LoVo (cell line): ENCODE data around the gene ZP2.
"Not testable (repeated sequence)": the region's sequence is repeated elsewhere in the genome, so short reads cannot be mapped to it uniquely, and the experiment has no call there.

ENCODE experiments used
- DNase-seq: peaks from one replicate; pipeline ENCODE4 v3.0.0-alpha.2; 2016; ENCODE audit warnings: low spot score

The ZP2 gene

DNA sequence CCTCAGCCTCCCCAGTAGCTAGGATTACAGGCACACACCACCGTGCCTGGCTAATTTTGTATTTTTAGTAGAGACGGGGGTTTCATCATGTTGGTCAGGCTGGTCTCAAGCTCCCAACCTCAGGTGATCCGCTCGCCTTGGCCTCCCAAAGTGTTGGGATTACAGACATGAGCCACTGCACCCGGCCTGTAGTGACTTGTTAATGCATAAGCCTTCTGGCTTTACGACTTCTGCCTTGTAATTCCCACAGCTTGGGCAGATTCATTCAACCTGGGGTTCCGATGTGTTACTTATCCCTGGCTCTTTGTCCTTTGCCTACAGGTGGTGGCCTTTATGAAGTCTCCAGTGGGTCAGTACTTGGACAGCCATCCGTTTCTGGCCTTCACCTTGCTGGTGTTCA, 41.3 kb downstream of the ZP2 start:
- not testable (repeated sequence) for DNase-seq

DNA sequence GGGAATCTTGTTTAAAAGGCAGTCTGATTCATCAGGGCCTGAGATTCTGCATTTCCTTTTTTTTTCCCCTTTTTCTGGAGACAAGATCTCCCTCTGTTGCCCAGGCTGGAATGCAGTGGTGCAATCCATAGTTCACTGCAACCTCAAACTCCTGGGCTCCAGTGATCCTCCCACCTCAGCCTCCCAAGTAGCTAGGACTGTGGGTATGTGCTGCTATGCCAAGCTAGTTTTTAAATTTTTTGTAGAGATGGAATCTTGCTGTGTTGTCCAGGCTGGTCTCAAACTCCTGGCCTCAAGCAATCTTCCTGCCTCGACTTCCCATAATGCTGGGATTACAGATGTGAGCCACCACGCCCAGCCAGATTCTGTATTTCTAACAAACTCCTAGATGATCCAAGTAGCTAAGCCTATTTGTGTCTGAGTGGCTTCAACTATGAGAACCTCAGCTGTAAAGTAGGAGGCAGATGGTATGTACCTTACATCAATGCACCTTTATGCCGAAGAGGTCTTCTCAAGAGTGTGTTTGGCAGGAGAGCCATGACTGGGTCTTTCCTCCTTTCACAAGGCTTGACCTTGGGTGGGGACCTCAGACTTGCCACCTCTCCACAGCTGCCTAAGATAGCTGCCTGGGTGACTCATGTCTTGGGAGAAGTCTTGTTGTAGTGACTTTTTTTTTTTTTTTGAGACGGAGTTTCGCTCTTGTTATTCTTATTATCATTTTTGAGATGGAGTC, 42.0 kb downstream of the ZP2 start:
- DNase-seq = no peak

DNA sequence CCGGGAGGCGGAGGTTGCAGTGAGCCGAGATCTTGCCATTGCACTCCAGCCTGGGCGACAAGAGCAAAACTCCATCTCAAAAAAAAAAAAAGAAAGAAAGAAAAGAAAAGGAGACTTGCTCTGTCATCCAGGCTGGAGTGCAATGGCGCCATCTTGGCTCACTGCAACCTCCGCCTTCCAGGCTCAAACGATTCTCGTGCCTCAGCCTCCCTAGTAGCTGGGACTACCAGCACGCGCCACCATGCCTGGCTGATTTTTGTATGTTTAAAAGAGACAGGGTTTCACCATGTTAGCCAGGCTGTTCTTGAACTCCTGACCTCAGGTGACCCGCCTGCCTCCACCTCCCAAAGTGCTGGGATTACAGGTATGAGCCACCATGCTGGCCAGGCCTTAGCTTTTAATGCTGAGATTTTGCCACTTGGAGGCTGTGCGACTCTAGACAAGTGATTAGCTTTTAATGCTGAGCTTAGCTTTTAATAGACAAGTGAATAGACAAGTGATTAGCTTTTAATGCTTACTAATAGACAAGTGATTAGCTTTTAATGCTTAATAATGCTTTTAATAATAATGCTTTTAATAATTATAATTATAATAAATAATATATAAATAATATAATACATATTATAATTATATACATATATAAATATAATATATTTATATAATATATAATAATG, 43.3 kb downstream of the ZP2 start:
- no peak for DNase-seq

DNA sequence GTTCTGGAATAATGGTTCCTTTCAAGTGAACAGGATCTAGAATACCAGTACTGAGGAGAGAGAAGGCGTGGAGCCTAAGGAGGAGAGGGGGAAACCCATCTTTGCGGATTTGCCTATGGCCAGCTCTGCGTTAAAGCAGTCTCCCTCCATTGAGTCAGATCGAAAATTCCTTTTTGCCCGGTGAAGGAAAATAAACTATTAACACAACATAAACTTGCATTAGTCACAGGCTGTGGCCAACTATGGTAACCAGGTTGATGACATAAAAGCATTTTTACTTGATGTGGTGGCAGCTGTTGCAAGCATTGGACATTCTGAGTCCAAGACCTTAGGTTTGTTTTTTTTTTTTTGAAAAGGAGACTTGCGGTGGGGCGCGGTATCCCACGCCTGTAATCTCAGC, 44.0 kb downstream of the ZP2 start:
- peak; percentile 32 for DNase-seq

DNA sequence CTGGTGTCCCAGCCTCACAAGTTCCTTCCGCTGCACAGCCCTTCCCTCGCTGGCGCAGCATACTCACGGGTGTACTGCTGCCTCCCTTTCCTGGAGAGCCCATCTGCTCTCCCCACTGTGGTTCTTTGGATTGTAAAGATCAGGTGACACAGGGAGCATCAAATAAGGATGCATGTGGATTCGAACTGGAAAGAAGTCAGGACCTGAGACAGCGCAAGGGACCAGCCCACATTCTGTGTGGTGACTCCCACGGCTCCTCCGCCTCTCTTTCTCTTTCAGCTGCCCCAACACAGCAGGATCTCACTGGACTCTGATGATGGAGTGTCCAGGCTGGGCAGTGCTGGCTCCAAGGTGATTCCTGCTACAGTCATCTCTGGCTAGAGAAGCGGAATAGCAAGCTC, 44.8 kb downstream of the ZP2 start:
- DNase-seq = no peak

DNA sequence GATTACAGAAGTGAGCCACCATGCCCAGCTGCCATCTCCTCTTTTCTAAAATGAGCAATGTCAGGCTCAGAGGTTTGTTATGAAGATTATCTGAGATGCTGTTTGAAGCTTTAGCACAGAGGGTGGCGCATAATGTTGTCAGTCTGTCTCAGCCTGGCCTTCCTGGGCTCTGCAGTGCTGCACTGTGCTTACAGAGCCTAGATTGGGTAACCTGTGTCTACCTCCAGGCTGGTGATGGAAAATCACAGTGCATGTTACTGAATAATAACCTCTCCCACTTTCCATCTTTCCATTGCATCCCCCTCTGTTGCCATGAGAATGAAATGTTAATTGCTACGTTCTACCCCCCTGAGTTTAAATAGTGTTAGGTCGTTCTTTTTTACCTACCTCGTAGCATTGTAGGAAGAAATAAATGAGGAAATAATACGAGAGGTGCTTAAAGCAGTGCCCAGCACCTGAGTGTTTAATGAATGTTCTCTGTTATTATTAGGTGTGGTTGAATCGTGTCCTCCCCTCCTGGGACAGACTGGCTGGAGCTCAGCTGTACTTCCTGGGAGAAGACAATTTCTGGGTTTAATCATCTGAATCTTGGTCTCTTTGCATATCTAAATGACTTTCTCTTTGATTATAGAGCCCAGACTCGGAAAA, 46.7 kb downstream of the ZP2 start:
- no peak for DNase-seq

DNA sequence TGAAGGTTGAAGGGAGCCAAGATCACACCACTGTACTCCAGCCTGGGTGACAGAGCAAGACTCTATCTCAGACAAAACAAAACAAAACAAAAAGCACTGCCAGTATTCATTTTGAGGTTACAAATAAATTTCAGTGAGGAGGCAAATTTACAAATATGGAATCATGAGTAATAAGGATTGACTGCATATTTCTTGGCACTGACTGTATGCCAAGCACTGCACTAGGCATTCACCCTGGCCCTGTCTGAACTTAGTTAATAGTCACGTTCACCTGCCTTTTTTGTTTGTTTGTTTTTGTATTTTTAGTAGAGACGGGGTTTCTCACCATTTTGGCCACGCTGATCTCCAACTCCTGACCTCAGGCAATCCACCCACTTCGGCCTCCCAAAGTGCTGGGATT, 47.8 kb downstream of the ZP2 start:
- no peak for DNase-seq

DNA sequence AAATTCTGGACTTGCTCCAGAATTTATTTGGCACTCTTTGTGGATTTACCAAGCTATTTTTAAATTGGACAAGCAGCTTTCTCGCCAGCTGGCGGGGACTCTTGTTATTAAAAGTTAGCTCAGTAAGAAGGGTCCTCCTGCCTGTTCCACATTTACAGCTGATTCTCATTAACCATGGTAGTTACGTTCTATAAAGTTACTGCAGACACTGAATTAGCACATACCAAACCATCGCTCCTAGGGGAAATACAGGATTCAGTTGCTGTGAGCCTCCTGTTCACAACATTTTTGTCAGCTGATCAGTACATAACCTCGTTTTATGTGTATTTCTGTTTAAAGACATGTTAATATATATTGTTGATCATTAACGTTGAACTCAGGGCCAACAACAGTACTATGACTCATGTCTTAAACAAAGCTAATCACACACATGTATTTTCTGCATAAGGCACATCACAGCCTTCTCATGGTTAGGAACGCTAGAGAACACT, 48.7 kb downstream of the ZP2 start:
- no peak for DNase-seq

DNA sequence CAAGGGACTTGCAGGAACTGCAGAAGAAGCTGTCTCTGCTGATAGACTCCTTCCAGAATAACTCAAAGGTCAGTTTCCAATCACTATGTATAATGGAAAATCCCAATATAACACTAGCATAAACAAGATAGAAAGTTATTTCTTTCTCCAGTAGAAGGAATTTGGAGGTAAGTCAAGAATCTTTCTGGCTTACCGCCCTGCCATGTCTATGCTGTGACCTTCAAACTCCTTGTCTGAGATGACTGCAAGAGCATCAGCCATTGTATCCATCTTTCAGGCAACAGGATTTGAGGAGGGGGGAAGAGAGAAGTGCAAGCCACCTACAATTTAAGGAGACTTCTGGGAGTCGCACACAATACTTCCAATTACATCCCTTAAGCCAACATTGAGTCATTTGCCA, 50.2 kb downstream of the ZP2 start:
- no peak for DNase-seq

DNA sequence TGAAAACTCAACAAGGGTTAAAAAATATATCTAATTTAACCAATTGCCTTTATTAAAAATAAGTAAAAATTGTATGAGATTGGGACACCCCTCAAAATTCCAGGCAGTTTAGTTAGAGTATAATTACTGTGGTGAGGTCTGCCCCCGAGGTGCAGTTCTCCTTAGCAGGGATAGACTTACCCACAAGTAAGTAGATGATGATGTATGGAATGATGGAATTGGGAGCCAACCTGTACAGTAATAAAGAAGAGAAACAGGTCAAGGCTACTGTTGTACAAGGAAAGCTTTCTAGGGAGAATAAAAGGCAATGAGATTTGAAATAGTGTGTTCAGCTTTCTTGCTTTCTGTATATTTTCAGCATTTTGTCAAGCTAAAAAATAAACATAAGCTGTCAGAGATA, 51.1 kb downstream of the ZP2 start:
- DNase-seq = no peak

DNA sequence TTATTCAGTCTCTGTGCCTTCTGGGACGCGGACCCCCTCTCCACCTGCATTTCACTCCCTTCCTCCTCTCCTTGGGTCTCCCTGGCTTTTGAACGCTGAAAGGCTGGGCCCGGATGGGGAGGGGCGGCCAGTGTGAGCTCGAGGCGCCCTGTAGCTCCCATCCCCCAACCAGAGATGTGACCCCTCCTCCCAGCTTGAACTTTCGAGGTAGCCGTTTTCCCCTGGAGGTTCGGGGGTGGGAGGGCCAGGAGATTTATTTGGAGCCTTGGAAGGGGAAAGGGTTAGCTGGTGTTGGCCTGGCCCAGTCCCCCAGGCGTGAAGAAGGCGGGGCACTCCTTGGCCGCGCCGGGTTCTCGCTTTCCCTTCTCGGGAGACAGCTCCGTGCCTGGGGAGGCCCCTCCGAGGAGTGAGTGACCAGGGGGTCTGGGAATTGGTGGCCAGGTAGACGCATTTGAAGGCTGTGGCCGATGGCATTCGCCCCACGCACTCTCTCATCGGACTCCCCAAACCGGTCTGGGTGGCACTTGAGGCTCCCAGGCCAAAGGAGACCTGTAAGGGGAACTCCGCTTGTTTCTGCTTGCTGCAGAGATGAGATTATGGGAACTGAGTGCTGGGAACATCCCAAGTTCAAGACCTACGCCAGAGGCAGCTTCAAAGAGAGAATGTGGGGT, 52.0 kb downstream of the ZP2 start:
- DNase-seq = no peak

DNA sequence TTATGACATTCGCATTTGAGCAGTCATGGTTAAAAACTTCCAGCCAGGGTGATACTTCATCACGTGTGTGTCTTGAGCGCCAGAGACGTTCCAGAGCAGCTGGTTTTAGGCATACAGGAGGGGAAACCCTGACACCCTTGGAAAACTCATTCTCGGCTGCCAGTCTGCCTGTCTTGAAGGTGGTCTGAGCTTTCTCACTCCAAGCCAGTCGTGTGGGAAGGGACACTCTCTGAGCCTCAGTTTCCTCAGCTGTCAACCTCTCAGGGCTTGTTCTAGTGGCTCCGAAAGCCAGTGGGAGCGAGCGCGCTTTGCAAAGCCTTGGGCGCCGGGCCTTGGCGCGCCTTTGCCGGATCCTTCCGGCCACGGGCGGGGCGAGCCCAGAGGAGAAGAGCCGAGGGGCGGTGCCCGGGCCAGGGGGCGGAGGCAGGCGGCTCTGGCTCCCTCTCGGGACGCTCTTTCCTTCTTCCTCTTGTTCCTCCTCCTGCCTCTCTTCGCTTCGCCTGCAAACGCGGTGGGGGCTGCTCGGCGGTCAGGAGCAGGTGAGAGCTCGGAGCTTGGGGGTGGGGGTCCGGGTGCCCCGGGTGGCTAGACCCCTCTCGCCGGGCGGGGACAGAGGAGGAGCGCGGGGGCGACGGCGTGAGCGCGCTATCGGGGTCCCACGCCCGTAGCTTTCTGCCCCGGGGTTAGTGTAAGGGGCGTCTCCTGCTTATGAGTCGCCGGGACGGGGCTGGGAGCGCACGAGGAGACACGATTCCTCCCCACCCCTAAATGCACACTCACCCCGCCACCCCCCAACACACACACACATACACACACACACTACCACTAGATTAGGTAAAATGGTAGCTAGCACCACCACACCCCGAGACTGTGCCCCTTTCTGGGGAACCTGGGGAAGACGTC, 52.9 kb downstream of the ZP2 start, which contains the start of gene LDAF1:
Gene LDAF1, plus strand, starts transcription at position 467 of the 903 bp plus-strand sequence. CDS start 2,509 bp downstream, outside the sequence.
- peak; percentile 81 for DNase-seq

DNA sequence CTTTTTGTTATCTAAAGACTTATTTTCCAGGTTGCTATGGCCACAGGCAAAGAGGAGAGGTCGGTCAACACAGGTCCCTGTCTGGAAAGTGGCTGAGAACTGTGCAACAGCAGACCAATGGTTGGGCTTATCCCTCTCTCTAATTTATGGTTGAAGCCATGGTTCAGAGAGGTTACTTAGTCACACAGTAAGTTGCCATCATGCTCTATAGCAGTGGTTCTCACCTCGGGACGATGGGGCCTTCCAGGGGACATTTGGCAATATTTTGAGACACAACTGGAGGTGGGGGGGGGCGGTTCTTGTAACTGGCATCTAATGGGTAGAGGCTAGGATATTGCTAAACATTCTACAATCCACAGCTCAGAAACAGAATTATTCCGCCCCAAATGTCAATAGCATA, 53.7 kb downstream of the ZP2 start:
- DNase-seq = no peak

DNA sequence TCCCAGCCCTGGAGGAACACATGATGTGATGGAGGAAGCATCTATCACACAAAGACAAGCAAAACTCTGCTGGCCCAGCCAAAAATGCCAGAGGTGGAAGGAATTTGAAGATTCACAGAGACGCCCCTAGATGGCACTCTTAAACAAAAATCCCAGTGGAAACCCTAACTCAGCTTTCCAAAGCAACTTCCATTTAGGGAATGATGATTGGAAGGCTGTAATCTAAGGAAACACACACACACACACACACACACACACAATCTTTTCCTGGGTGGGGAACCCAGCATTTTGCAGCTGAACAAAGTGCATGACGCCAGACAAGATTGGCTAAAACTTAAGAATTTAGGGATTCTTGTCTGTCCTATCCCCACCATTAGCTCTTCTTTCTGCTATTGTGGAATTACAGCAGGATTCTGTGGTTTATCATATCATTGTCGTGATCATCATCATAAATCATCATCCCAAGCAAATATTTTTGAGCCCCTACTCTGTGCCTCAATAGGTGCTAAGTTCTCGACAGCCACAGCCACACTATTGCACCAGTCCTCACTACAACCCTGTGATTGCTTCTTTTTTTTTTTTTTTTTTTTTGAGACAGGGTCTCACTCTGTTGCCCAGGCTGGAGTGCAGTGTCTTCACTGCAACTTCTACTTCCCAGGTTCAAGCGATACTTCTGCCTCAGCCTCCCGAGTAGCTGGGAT, 54.5 kb downstream of the ZP2 start:
- peak; percentile 66 for DNase-seq

DNA sequence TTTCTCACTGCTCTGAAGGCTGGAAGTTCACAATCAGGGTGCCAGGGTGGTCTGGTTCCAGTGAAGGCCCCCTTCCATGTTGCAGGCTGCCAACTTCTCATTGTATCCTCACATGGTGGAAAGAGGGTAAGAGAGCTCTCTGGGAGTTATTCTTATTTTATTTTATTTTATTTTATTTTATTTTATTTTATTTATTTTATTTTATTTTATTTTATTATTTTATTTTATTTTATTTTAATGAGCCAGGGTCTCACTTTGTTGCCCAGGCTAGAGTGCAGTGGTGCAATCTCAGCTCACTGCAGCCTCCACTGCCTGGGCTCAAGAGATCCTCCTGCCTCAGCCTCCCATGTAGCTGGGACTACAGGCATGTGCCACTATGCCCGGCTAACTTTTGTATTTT, 55.4 kb downstream of the ZP2 start:
- DNase-seq = not testable (repeated sequence)

DNA sequence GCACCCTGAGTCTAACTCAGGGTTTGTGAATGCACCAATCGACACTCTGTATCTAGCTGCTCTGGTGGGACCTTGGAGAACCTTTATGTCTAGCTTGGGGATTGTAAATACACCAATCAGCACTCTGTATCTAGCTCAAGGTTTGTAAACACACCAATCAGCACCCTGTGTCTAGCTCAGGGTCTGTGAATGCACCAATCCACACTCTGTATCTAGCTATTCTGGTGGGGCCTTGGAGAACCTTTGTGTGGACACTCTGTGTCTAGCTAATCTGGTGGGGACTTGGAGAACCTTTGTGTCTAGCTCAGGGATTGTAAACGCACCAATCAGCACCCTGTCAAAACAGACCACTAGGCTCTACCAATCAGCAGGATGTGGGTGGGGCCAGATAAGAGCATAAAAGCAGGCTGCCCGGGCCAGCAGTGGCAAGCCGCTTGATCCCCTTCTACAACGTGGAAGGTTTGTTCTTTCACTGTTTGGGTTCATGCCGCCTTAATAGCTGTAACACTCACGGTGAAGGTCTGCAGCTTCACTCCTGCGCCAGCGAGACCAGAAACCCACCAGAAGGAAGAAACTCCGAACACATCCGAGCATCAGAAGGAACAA, 58.1 kb downstream of the ZP2 start:
- DNase-seq = not testable (repeated sequence)

DNA sequence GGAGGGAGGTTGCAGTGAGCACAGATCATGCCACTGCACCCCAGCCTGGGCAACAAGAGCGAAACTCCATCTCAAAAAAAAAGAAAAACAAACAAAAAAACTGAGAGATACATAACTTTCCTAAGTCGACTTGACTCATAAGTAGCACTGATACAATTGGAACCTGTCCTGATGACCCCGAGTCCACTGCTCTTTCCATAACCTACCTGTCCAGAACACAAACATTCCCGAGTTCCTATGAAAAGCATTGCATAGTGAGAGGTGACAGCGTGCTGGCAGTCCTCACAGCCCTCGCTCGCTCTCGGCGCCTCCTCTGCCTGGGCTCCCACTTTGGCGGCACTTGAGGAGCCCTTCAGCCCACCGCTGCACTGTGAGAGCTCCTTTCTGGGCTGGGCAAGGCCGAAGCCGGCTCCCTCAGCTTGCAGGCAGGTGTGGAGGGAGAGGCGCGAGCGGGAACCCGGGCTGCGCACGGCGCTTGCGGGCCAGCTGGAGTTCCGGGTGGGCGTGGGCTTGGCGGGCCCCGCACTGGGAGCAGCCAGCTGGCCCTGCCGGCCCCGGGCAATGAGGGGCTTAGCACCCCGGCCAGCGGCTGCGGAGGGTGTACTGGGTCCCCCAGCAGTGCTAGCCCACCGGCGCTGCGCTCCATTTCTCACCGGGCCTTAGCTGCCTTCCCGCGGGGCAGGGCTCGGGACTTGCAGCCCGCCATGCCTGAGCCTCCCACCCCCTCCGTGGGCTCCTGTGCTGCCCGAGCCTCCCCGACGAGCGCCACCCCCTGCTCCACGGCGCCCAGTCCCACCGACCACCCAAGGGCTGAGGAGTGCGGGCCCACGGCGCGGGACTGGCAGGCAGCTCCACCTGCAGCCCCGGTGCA, 59.0 kb downstream of the ZP2 start:
- not testable (repeated sequence) for DNase-seq

DNA sequence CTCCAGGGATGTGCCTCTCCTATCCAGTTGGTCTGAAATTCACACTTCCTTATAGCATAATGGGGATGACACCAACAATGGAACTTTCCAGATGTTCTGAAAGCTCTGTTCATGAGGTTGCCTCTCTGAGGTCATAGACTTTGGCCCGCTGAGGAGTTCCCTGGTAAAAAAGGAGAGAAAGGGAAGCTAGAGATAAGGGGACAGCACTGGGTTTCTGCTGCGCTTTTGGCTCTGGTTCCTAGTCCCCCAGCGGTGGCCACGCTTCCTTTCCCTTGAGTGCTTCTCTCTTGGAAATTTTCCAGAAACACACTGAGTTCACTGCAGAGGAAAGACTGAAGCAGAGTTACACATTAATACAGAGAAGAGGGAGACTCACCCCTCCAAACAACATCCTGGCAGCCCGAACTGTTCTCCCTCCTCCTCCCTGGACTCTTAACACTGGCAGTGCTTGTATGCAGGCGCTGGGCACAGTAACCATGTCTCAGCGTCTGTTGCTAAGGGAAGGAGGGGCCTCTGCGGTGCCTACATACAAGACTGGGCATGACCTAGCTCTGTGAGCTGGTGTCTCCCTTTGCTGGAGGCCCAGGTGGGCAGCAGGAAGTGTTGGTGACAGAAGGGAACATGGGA, 60.9 kb downstream of the ZP2 start, which contains the start of gene DNAH3:
Gene DNAH3, minus strand, starts transcription at position 472 of the 627 bp plus-strand sequence. CDS start 527 bp downstream, outside the sequence.
- DNase-seq = no peak
